ENCODE results near the gene GUCY2C.

- TF ChIP-seq ZBTB33 (IDR thresholded peaks at IDR 0.05) (no peak), NR2F2 (IDR thresholded peaks at IDR 0.05) (no peak), YY1 (IDR thresholded peaks at IDR 0.05) (no peak), EGR1 (IDR thresholded peaks at IDR 0.05; ENCODE audit: low read depth in 2 of 2) (no peak), RAD21 (IDR thresholded peaks at IDR 0.05) (no peak)
- TF ChIP-seq, protein P1, sequence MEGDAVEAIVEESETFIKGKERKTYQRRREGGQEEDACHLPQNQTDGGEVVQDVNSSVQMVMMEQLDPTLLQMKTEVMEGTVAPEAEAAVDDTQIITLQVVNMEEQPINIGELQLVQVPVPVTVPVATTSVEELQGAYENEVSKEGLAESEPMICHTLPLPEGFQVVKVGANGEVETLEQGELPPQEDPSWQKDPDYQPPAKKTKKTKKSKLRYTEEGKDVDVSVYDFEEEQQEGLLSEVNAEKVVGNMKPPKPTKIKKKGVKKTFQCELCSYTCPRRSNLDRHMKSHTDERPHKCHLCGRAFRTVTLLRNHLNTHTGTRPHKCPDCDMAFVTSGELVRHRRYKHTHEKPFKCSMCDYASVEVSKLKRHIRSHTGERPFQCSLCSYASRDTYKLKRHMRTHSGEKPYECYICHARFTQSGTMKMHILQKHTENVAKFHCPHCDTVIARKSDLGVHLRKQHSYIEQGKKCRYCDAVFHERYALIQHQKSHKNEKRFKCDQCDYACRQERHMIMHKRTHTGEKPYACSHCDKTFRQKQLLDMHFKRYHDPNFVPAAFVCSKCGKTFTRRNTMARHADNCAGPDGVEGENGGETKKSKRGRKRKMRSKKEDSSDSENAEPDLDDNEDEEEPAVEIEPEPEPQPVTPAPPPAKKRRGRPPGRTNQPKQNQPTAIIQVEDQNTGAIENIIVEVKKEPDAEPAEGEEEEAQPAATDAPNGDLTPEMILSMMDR (IDR thresholded peaks at IDR 0.05; ENCODE audit: low read depth, low read length, missing input control) = no peak
- TF ChIP-seq, protein P2, sequence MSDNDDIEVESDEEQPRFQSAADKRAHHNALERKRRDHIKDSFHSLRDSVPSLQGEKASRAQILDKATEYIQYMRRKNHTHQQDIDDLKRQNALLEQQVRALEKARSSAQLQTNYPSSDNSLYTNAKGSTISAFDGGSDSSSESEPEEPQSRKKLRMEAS (IDR thresholded peaks at IDR 0.05) = no peak
Measured at GRCh38 chr12:14638066-14638465, 58.3 kb downstream of the GUCY2C start.
